Measurements from ENCODE around the gene SHC1.

The SHC1 gene

GRCh38 chr1:155009221-155009711 is 38.7 kb upstream of the SHC1 start:
- in situ Hi-C loops (cut with MboI; ENCODE audit: low sequenced_read_pairs): no loop called here

DNA sequence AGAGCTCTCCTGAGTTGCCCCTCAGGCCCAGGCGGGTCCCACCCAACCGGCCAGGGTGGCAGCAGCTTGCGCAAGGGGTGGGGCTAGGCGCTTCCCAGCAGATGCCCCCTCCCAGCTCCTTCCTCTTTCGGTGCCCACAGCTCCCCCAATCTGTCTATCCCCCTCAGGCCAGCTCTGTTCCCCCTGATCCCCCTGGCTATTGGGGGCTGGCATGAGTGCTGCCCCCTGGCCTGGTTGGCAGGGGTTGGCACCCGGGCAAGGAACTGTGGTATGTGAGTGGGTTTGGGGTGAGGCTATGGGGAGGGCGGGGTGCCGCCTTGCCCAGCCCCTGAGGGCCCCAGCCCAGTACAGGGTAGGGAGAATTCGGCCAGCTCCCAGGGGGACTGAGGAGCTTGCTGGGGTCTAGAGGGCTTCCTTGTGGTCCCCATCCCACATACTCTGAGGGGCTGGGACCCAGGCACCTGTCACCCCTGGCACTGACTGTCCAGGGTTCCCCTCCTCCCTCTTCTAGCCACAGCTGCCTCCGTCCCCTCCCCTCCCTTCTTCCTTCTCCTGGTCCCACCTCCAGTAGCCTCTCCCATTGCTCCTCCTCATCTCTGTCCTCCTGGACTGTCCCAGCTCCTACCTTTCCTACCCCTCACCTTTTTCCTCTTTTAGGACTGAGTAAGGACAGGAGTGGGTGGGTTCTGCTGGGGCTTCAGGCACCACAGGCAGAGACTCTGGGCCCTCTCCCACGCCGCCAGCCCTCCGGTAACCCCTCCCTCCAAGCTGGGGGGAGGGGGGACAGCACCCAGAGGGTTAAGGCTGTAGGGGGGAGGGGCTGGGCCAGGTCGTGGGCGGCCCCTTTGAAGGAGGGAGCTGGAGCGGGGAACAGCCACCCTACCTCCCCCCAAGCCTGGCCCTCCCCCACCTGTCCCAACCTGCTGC is 37.7 kb upstream of the SHC1 start:
- in situ Hi-C loops (cut with MboI; ENCODE audit: low sequenced_read_pairs): no loop called here

- in situ Hi-C loops (cut with MboI; ENCODE audit: low sequenced_read_pairs): no loop called here
Observed at GRCh38 chr1:155007251-155007828, 36.8 kb upstream of the SHC1 start.

DNA sequence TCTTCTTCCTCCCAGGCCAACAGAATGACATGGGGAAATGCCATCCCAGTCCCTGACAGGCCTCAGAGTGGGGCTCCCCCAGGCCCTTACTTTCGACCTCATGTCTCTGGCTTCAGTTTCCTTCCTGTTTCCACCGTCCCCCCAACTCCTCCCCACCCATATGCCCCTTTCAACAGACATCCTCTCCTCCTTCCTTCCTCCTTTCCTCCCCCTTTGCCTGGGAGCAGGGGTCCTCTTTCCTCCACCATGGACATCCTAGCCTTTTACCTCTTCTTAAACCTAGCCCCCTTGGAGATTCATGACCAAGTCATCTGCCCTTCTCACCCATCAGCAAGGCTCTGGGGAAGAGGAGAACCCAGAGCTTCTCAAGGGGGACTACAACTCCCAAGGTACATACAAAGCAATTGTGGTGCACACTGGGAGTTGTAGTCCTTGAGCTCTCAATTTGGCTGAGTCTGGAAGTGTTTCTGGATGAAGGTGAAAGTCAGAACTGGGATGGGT is 36.1 kb upstream of the SHC1 start:
- in situ Hi-C loops (cut with MboI; ENCODE audit: low sequenced_read_pairs): no loop called here

DNA sequence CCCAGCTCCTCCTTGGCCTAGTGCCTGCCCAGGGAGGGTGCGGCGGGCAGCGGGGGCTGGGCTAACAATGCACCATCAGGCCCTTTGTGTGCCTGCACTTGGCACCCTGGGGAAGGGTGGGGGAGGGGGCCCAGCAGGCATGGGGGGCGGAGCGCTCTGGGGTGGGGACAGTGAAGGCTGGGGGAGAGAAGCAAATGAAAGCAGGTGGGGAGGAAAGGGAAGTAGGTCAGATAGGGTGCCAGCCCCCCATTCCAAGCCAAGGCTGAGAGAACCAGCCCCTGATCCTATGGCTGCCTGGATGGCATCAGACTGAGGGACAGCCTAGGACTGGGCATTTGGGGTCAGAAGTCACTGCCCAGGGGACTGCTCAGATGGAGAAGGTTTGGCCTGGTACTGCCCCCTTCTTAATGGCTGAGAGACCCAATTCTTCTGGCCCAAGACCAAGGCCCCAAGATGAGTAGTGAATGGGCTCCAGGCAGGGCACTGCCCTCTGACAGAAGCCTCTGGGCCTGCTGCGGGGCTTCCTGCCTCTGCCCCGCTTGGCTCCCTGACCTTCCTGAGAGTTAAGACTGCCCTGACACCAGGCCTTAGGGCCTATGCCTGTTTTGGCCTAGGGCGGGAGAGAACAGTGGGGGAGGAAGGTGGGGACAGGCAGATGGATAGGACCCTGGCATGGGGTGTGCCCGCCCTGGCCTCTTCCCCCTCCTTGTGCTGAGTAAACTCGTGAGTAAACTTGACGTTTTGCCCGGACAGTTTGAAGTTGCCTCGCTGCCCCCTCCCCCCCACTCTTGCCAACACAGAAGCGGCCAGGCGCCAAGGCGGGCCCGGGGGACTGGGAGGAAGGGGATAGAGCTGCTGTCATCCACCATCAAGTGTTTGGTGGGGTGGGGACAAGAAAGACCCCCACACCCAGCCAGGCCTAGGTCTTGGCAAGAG is 34.8 kb upstream of the SHC1 start:
- in situ Hi-C loops (cut with MboI; ENCODE audit: low sequenced_read_pairs): no loop called here

GRCh38 chr1:155004352-155005075 is 34.0 kb upstream of the SHC1 start:
- in situ Hi-C loops (cut with MboI; ENCODE audit: low sequenced_read_pairs): no loop called here

DNA sequence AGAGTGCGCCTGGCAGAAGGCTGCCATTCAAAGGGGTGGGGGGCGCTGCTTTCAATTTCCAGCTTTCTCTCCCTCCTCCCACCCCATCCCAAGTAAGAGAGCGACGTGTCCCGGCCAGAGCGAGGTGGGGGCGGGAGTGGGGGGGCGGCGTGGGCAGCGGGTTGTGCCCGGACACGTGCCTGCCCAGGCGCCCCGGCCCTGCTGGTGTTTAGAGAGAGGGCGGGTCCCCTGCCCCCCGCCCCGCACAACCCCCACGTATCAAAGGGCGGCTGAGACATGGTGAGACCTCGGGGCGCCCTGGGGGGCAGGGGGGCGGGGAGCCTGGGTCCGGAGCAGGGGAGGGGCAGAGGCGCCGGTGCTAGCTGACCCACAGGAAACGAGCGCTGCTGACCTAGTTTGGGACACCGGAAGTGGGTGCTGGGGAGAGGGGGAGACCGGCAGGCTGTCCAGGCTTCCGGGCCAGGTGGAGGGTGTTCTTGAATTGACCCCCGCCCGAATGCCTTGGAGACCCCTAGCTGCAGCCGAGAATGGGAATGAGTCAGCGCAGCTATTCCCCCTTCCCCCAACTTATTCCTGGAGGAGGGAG is 33.3 kb upstream of the SHC1 start:
- in situ Hi-C loops (cut with MboI; ENCODE audit: low sequenced_read_pairs): no loop called here

GRCh38 chr1:155003227-155003765 is 32.7 kb upstream of the SHC1 start:
- in situ Hi-C loops (cut with MboI; ENCODE audit: low sequenced_read_pairs): no loop called here

DNA sequence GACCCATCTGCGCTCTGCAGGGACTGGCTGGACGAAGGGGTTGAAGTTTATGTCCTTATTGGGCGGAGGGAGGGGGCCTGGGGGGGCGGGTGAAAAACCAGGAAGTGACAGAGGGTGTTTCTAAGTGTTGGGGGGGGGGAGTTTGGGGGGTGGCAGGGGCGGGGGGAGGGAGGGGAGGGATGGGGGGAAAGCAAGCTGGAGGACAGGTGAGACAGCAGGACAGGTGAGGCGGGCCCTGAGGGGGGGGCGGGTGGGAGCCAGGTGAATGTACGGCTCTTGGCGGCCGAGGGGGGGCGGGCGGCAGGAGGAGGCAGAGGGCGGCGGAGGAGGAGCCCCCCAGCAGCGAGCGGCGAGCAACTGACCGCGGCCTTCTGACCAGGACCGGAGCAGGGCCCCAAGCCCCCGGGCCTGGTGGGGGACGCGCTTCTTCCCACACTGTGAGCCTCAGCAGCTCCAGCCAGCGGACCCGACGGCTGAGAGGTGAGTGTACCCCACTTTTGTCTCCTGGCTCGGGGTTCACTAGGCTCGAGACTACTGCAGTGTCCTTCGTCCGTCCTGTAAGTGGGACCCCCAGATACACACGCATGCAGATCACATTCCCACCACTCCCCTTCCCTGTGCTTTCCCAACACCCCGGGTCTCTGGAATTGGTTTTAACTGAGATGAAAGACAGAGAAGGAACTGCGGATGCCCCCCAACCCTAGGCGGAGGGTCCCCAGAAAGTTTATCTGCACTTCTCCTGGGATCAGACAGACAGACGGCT is 32.1 kb upstream of the SHC1 start, which contains the start of gene ZBTB7B:
ZBTB7B (plus strand) TSS at position 339 of the 763 bp plus-strand sequence. CDS start 11,859 bp downstream, outside the sequence.
- in situ Hi-C loops (cut with MboI; ENCODE audit: low sequenced_read_pairs): no loop called here

- in situ Hi-C loops (cut with MboI; ENCODE audit: low sequenced_read_pairs): no loop called here
Observed at GRCh38 chr1:155001675-155002463, 31.3 kb upstream of the SHC1 start.

DNA sequence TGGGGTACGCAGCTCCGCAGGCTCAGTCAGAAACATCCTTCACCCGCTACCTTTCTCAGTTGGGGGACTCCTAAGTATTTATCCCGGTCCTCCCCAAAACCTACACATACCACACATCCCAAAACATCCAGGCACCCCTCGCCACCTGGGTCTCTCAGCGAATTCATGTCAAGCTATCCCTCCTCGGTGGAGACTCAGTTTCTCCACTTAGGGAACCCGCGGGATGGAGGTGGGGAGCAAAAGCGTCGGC is 30.8 kb upstream of the SHC1 start:
- in situ Hi-C loops (cut with MboI; ENCODE audit: low sequenced_read_pairs): no loop called here

DNA sequence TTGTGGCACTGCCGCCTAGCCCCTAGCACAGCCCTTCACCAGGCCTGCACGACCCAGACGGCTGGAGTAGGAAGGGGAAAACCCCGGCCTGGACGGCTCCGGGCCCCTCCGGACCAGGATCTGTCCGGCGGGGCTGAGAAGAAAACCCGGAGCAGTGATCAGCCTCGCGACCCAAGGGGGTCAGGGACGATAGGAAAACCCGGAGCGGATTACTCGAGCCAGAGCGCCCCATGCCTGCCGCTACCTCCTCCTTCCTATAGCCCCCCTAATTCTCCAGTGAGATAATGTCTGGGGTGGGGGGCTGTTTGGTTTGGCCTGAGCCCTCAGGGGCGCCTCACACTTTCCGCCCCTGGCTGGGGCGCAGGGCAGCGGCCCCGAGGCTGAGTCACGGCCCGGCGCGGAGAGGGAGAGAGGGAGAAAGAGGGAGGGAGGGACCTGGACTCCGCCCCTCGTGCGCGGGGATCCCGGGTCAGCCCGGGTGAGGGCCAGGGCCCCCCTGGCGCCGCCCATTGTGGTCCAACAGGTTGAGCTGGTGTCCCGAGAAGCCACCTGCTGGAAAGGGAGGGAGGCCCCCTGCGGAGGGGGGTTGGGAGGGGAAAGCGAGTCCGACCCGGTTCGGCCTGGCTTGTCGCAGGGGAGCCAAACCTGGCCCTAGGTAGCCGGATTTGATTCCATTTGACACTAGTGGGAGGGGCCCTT is 30.3 kb upstream of the SHC1 start:
- in situ Hi-C loops (cut with MboI; ENCODE audit: low sequenced_read_pairs): no loop called here

DNA sequence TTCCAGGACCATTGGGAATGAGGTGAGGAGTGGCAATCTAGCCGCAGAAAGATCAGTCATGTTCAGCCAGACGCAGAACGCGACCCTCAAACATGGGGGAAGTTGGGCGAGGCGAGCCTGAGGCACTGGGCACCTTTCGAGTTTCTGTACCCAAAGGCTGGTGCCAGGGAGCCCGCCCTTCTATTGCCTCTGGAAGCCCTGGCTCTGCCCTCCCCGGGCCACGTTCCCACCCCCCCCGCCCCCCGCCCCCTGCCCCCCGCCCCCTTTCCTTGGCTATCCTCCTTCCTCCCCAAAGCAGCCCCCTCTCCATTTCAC is 29.8 kb upstream of the SHC1 start:
- in situ Hi-C loops (cut with MboI; ENCODE audit: low sequenced_read_pairs): no loop called here

GRCh38 chr1:154999571-155000410 is 29.2 kb upstream of the SHC1 start:
- in situ Hi-C loops (cut with MboI; ENCODE audit: low sequenced_read_pairs): no loop called here

DNA sequence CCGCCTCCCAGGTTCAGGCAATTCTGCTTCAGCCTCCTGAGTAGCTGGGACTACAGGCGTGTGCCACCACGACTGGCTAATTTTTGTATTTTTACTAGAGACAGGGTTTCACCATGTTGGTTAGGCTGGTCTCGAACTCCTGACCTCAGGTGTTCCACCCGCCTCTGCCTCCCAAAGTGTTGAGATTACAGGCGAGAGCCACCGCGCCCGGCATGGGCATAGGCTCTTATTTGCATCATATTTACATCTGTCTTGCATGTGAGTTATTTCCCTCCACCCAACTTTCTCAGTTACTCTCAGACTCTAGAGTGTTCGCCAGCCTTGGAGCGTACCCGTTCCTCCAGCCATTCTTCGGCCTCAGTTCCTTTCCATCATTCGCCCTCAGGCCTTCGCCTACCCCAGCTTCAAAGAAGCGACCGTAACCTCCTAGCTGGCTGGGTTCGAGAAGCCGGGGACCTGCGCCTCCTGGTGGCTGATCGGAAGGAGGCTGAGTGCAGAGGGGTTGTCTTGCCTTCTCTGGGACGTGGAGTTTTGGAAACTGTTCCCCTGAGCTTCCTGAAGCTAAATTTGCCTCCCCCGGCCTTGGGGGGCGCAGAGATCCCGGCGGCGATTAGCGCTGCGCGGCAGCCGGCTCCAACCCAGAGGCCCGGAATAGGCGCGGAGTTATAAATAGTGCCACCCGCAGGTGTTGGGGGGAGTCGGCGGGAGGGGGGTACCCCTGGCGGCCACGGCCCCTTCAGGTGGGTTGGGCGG is 28.4 kb upstream of the SHC1 start:
- in situ Hi-C loops (cut with MboI; ENCODE audit: low sequenced_read_pairs): no loop called here

GRCh38 chr1:154998201-154998780 is 27.7 kb upstream of the SHC1 start:
- in situ Hi-C loops (cut with MboI; ENCODE audit: low sequenced_read_pairs): no loop called here

Data from HL-60/S4 treated with retinoic acid at 250 ng/mL for 4 days and 3 days (cell line).